SK-N-SH (cell line): ENCODE measurements around the gene RNF7.

Source experiments
- CTCF ChIP-seq: fragments of 200-600 bp; sonication (generic); IDR thresholded peaks from 2 replicates; pipeline ENCODE4 v1.6.1; 2017; ENCODE audit warnings: antibody characterized with exemption, mild to moderate bottlenecking, moderate library complexity
- EZH2phosphoT487 ChIP-seq: fragments of 200-600 bp; sonication (generic); IDR thresholded peaks from 2 replicates; pipeline ENCODE4 v1.6.1; 2017; ENCODE audit warnings: low read depth, mixed run types, mild to moderate bottlenecking, antibody characterized with exemption, moderate library complexity, borderline replicate concordance
- GABPA ChIP-seq: IDR thresholded peaks from 2 replicates; pipeline ENCODE4 v1.4.0; 2012; ENCODE audit warnings: low read depth, mild to moderate bottlenecking
- POLR2AphosphoS5 ChIP-seq: IDR thresholded peaks from 2 replicates; pipeline ENCODE4 v1.6.1; 2012; ENCODE audit warnings: low read depth, low read length
- REST ChIP-seq: IDR thresholded peaks from 2 replicates; pipeline ENCODE4 v1.6.1; 2012; ENCODE audit warnings: mild to moderate bottlenecking, low read depth, low read length, moderate library complexity
- TAF1 ChIP-seq: IDR thresholded peaks from 2 replicates; pipeline ENCODE4 v1.6.1; 2012; ENCODE audit warnings: low read depth, mild to moderate bottlenecking, low read length, moderate library complexity, borderline replicate concordance
- YY1 ChIP-seq: IDR thresholded peaks from 2 replicates; pipeline ENCODE4 v1.4.0; 2012; ENCODE audit warnings: low read depth, mild to moderate bottlenecking

- TF ChIP-seq REST = no peak
- no peak for TF ChIP-seq GABPA
- no peak for TF ChIP-seq TAF1
- no peak for TF ChIP-seq CTCF
- no peak for TF ChIP-seq POLR2AphosphoS5
- TF ChIP-seq YY1 = no peak
- TF ChIP-seq EZH2phosphoT487 = no peak
Observed at GRCh38 chr3:141707741-141708203, 30.3 kb upstream of the RNF7 start.
